ENCODE results near the gene VTCN1. TPM values are rescaled to one million over a fixed set of nuclear protein-coding genes. Genes with fewer than 3 reads are reported as not detected.

Gene VTCN1
- total RNA-seq, 1 experiment from 2014 or later = not detected

- Mint-ChIP-seq H3K9me3 (no peaks in the 10 kb centered on the region), H3K4me3 (peak overlapping the region; percentile 80), H3K27me3 (ENCODE audit: low read depth) (no peaks in the 10 kb centered on the region), H3K4me1 (peaks cover 13% of the 10 kb centered on the region), H3K27ac (no peak overlapping the region), H3K36me3 (peaks cover 9% of the 10 kb centered on the region; the same call in 1 of the 2 replicates)
- ATAC-seq (no peak), DNase-seq (ENCODE audit: low spot score) (no peak)
- CTCF ChIA-PET = interaction anchor here (0.7 to 5.3 kb wide), 7 partner anchors 14 to 163 kb away, joined by 3 to 63 read pairs (median 4); partner anchors contain the start of gene TTF2
- POLR2A ChIA-PET = interaction anchor here (1.0 kb wide), 2 partner anchors 62 to 162 kb away, joined by 4 to 5 read pairs; partner anchors contain the start of gene TTF2
- no peak for TF ChIP-seq ATF1 (CRISPR knock-in tag; IDR thresholded peaks at IDR 0.05)
- TF ChIP-seq, protein P1, sequence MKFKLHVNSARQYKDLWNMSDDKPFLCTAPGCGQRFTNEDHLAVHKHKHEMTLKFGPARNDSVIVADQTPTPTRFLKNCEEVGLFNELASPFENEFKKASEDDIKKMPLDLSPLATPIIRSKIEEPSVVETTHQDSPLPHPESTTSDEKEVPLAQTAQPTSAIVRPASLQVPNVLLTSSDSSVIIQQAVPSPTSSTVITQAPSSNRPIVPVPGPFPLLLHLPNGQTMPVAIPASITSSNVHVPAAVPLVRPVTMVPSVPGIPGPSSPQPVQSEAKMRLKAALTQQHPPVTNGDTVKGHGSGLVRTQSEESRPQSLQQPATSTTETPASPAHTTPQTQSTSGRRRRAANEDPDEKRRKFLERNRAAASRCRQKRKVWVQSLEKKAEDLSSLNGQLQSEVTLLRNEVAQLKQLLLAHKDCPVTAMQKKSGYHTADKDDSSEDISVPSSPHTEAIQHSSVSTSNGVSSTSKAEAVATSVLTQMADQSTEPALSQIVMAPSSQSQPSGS (CRISPR knock-in tag; IDR thresholded peaks at IDR 0.05; ENCODE audit: borderline replicate concordance, low read depth) = no peak
- no peak for TF ChIP-seq NR2C2 (CRISPR knock-in tag; IDR thresholded peaks at IDR 0.05)
- TF ChIP-seq TEAD4 (CRISPR knock-in tag; IDR thresholded peaks at IDR 0.05) = no peak
- TF ChIP-seq ELF4 (CRISPR knock-in tag; IDR thresholded peaks at IDR 0.05; ENCODE audit: low read depth) = no peak
- TF ChIP-seq GRHL2 (CRISPR knock-in tag; IDR thresholded peaks at IDR 0.05; ENCODE audit: insufficient replicate concordance, severe bottlenecking) = no peak
- TF ChIP-seq, protein P2, sequence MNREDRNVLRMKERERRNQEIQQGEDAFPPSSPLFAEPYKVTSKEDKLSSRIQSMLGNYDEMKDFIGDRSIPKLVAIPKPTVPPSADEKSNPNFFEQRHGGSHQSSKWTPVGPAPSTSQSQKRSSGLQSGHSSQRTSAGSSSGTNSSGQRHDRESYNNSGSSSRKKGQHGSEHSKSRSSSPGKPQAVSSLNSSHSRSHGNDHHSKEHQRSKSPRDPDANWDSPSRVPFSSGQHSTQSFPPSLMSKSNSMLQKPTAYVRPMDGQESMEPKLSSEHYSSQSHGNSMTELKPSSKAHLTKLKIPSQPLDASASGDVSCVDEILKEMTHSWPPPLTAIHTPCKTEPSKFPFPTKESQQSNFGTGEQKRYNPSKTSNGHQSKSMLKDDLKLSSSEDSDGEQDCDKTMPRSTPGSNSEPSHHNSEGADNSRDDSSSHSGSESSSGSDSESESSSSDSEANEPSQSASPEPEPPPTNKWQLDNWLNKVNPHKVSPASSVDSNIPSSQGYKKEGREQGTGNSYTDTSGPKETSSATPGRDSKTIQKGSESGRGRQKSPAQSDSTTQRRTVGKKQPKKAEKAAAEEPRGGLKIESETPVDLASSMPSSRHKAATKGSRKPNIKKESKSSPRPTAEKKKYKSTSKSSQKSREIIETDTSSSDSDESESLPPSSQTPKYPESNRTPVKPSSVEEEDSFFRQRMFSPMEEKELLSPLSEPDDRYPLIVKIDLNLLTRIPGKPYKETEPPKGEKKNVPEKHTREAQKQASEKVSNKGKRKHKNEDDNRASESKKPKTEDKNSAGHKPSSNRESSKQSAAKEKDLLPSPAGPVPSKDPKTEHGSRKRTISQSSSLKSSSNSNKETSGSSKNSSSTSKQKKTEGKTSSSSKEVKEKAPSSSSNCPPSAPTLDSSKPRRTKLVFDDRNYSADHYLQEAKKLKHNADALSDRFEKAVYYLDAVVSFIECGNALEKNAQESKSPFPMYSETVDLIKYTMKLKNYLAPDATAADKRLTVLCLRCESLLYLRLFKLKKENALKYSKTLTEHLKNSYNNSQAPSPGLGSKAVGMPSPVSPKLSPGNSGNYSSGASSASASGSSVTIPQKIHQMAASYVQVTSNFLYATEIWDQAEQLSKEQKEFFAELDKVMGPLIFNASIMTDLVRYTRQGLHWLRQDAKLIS (CRISPR knock-in tag; IDR thresholded peaks at IDR 0.05; ENCODE audit: borderline replicate concordance) = no peak
- 0 out of 2 replicates have a peak, but pooled peaks have one; percentile 26 for TF ChIP-seq HMGXB4 (CRISPR knock-in tag; IDR thresholded peaks at IDR 0.05)
- no peak for TF ChIP-seq GABPB1 (CRISPR knock-in tag; IDR thresholded peaks at IDR 0.05)
- no peak for TF ChIP-seq ETV6 (CRISPR knock-in tag; IDR thresholded peaks at IDR 0.05)
- no peak for TF ChIP-seq ZNF425 (CRISPR knock-in tag; conservative IDR thresholded peaks at IDR 0.05)
- TF ChIP-seq, protein P3, sequence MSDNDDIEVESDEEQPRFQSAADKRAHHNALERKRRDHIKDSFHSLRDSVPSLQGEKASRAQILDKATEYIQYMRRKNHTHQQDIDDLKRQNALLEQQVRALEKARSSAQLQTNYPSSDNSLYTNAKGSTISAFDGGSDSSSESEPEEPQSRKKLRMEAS (CRISPR knock-in tag; IDR thresholded peaks at IDR 0.05) = peak; percentile 70
- no peak for TF ChIP-seq ZNF281 (CRISPR knock-in tag; IDR thresholded peaks at IDR 0.05)
- TF ChIP-seq, protein P4, sequence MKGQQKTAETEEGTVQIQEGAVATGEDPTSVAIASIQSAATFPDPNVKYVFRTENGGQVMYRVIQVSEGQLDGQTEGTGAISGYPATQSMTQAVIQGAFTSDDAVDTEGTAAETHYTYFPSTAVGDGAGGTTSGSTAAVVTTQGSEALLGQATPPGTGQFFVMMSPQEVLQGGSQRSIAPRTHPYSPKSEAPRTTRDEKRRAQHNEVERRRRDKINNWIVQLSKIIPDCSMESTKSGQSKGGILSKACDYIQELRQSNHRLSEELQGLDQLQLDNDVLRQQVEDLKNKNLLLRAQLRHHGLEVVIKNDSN (CRISPR knock-in tag; IDR thresholded peaks at IDR 0.05) = no peak; the same call in 1 of the 2 replicates
- no peak for TF ChIP-seq SMAD4 (CRISPR knock-in tag; IDR thresholded peaks at IDR 0.05)
- TF ChIP-seq, protein P5, sequence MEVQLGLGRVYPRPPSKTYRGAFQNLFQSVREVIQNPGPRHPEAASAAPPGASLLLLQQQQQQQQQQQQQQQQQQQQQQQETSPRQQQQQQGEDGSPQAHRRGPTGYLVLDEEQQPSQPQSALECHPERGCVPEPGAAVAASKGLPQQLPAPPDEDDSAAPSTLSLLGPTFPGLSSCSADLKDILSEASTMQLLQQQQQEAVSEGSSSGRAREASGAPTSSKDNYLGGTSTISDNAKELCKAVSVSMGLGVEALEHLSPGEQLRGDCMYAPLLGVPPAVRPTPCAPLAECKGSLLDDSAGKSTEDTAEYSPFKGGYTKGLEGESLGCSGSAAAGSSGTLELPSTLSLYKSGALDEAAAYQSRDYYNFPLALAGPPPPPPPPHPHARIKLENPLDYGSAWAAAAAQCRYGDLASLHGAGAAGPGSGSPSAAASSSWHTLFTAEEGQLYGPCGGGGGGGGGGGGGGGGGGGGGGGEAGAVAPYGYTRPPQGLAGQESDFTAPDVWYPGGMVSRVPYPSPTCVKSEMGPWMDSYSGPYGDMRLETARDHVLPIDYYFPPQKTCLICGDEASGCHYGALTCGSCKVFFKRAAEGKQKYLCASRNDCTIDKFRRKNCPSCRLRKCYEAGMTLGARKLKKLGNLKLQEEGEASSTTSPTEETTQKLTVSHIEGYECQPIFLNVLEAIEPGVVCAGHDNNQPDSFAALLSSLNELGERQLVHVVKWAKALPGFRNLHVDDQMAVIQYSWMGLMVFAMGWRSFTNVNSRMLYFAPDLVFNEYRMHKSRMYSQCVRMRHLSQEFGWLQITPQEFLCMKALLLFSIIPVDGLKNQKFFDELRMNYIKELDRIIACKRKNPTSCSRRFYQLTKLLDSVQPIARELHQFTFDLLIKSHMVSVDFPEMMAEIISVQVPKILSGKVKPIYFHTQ (CRISPR knock-in tag; IDR thresholded peaks at IDR 0.05) = no peak
- no peak for TF ChIP-seq CBFB (CRISPR knock-in tag; IDR thresholded peaks at IDR 0.05; ENCODE audit: low read depth)
- TF ChIP-seq FOXP1 (CRISPR knock-in tag; IDR thresholded peaks at IDR 0.05; ENCODE audit: borderline replicate concordance) = no peak
- TF ChIP-seq MXD4 (CRISPR knock-in tag; IDR thresholded peaks at IDR 0.05; ENCODE audit: borderline replicate concordance) = no peak
- no peak for TF ChIP-seq EMX1 (CRISPR knock-in tag; IDR thresholded peaks at IDR 0.05)
These were observed 88.2 kb downstream of the VTCN1 start for GRCh38 chr1:117122330-117123025.

All from WTC11 (cell line).